ENCODE results near the gene TBC1D24.
"Not testable (repeated sequence)": the region's sequence is repeated elsewhere in the genome, so short reads cannot be mapped to it uniquely, and the experiment has no call there.

Gene TBC1D24

GRCh38 chr16:2469399-2470233 lies 5.3 kb upstream of the TBC1D24 start:
- no peak for DNase-seq

DNA sequence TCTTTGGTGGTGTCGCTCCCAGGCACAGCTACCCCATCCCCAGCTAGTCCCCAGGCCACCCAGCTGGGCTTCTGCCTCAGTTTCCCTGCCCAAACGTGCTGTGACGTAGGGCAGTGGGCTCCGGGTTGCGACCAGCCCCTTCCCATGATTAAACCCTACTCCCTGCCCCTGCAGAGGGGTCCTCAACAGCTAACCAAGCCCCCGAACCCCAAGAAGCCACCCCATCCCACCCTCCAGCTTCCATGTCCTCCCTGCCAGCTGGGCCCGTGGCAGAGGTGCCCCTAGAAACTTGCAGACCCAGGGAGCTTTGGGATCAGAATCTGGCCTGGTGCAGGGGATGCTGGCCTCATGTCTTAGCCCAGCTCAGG lies 4.7 kb upstream of the TBC1D24 start:
- no peak for DNase-seq

- DNase-seq, result no peak
Observed at GRCh38 chr16:2470603-2471015, 4.3 kb upstream of the TBC1D24 start.

- peak in 2 of 4 experiments; percentile 40 to 46 for DNase-seq
Observed at GRCh38 chr16:2471016-2471652, 3.8 kb upstream of the TBC1D24 start, which contains the start of gene NTN3. NTN3 (plus strand) TSS chr16:2471297; CDS start chr16:2471702, 405 bp downstream.

DNA sequence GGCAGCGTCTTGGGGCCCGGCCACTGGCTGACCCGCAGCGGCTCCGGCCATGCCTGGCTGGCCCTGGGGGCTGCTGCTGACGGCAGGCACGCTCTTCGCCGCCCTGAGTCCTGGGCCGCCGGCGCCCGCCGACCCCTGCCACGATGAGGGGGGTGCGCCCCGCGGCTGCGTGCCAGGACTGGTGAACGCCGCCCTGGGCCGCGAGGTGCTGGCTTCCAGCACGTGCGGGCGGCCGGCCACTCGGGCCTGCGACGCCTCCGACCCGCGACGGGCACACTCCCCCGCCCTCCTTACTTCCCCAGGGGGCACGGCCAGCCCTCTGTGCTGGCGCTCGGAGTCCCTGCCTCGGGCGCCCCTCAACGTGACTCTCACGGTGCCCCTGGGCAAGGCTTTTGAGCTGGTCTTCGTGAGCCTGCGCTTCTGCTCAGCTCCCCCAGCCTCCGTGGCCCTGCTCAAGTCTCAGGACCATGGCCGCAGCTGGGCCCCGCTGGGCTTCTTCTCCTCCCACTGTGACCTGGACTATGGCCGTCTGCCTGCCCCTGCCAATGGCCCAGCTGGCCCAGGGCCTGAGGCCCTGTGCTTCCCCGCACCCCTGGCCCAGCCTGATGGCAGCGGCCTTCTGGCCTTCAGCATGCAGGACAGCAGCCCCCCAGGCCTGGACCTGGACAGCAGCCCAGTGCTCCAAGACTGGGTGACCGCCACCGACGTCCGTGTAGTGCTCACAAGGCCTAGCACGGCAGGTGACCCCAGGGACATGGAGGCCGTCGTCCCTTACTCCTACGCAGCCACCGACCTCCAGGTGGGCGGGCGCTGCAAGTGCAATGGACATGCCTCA lies 3.1 kb upstream of the TBC1D24 start:
- no peak for DNase-seq

- DNase-seq, result no peak
Observed at GRCh38 chr16:2472488-2472864, 2.5 kb upstream of the TBC1D24 start.

DNA sequence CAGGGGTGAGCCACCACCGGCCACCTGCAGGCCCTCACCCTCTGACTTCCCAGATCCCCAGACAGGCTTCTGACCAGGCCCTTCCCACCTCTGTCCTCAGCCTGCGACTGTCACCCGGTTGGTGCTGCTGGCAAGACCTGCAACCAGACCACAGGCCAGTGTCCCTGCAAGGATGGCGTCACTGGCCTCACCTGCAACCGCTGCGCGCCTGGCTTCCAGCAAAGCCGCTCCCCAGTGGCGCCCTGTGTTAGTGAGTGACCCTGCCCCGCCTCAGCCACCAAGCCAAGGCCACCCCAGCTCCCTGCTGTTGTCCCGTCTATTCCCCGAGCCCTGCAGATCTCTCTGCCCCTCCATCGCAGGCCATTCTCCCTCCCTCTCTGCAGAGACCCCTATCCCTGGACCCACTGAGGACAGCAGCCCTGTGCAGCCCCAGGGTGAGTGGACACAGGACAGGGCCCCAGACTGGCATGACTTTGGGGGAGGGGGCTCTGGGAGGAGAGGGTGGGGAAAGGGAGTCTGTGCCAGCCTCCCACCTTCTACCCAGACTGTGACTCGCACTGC lies 2.0 kb upstream of the TBC1D24 start:
- DNase-seq, result no peak

DNA sequence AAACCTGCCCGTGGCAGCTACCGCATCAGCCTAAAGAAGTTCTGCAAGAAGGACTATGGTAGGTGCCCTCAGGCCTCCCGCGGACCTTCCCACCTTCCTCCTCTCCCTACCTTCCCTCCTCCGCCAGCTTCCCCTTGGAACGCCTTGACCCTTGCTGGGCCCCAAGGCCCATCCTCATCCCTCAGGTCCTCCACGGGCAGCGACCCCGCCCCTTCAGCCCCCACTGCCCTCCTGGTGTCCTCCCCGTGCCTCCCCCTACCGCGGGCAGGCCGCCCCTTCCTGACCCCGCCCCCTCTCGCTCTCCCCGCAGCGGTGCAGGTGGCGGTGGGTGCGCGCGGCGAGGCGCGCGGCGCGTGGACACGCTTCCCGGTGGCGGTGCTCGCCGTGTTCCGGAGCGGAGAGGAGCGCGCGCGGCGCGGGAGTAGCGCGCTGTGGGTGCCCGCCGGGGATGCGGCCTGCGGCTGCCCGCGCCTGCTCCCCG lies 1.4 kb upstream of the TBC1D24 start:
- DNase-seq, result no peak

- peak; percentile 63 to 89 (median 76) for DNase-seq
Observed at GRCh38 chr16:2473999-2474876, 689 bp upstream of the TBC1D24 start.

- peak in 1 of 4 experiments; percentile 46 for DNase-seq
Observed at GRCh38 chr16:2475413-2476344, 752 bp downstream of the TBC1D24 start.

DNA sequence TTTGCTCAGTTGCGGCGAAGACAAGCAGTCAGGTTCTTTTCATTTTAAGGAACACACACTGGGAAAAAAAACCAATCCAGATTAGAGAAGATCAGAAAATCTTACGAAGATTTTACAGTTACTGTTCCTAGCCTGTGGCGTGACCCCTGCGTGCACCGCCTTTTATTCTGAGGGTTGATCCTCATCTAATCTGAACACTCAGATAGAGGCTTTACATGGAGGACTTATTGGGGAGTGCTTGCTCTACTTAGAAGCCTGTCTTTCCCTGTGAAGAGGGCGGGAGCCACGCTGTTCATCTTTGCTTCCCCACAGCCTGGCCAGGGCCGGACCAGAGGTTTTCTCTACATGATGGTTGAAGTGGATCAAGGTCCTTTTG lies 1.4 kb downstream of the TBC1D24 start:
- DNase-seq, result no peak

DNA sequence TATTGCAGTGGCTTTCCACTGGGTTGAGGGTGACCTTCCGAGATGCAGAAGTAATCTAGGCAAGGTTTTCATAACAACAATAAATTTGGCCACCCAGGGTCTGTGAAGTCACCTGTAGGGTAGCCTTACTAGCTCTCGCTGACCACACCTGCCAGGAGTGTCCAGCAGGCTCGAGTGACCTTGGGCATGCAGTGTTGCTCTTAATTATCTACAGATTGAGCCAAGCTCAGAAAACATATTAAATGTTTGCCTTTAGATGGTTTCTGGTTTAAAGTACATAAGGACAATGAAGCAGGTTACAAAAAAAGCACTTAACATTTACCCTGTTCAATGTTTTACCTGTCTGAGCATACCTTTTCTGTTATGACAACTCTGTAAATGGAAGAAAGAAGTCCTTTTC lies 1.8 kb downstream of the TBC1D24 start:
- DNase-seq, result no peak

- no peak for DNase-seq
Observed at GRCh38 chr16:2477327-2477726, 2.4 kb downstream of the TBC1D24 start.

- DNase-seq, result no peak
Observed at GRCh38 chr16:2478279-2478678, 3.4 kb downstream of the TBC1D24 start.

DNA sequence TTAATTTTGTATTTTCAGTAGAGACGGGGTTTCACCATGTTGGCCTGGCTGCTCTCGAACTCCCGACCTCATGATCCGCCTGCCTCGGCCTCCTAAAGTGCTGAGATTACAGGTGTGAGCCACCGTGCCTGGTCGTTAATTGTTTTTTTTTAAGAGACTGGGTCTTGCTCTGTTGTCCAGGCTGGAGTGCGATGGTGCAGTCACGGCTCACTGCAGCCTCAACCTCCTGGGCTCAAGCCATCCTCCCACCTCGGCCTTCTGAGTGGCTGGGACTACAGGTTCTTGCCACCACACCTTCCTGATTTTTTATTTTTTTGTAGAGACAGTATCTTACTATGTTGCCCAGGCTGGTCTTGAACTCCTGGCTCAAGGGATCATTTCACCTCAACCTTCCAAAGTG lies 5.1 kb downstream of the TBC1D24 start:
- not testable (repeated sequence) for DNase-seq

GRCh38 chr16:2480948-2481347 lies 6.0 kb downstream of the TBC1D24 start:
- no peak for DNase-seq

GRCh38 chr16:2481676-2482075 lies 6.7 kb downstream of the TBC1D24 start:
- DNase-seq, result no peak

- DNase-seq, result no peak
Observed at GRCh38 chr16:2482249-2482648, 7.3 kb downstream of the TBC1D24 start.

- DNase-seq, result peak; percentile 68 to 83 (median 73)
Observed at GRCh38 chr16:2482708-2483534, 8.0 kb downstream of the TBC1D24 start.

Data from suppressor macrophage (primary cell).